IPS DF 4.7 (cell line): ENCODE data around the gene PRKAG1.

Experiments
- DNase-seq: peaks from one replicate; pipeline ENCODE4 v3.0.0-alpha.2; 2013; ENCODE audit warnings: low spot score; ENCODE audit errors: extremely low read depth

Gene PRKAG1

DNA sequence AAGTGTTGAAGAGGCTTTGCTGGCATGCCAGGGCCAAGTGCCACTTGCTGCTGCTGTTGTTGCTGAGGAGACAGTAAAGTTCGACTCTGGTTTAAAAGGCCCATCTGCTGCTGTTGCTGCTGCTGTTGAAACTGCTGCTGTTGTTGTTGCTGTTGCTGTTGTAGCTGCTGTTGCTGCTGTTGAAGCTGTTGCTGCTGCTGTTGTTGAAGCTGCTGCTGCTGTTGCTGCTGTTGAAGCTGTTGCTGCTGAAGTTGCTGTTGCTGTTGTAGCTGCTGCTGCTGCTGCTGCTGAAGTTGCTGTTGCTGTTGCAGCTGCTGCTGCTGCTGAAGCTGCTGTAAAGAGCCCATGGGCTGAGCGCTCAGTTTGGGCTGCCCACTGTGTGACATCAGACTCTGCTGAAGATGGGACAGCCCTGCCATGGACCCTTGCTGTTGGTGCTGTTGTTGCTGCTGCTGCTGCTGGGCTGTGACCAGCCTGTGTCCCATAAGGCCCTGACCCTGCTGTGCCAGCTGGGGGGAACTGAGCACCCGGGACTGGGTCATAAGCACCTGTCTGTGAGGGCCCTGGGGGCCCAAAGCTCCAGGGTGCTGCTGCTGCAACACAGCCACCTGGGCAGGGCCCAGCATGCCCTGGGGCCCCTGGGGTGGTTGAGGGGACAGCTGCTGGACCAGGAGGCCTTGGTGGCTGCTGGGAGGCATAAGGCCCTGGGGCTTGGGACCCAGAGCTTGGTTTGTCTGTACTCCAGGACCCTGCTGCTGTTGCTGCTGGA is 14.3 kb upstream of the PRKAG1 start:
- no peak for DNase-seq

DNA sequence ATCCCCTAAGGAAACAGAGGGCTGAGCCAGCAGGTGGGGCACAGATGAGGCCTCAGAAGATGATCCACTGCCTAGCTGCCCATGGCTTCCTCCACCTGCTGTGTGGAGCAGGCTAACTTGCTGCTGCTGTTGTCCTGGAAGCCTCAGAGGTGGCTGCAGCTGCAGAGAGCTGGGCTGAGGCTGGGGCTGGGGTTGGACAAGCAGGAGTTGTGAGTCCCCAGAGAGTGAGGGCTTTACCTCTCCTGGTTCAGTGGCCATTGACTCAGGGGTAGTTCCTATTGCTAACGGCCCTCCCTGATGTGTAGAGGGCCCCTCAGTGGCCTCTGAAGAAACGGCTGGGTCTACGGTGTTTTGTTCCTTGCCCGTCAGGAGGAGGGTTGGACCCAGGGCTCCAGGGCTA is 13.7 kb upstream of the PRKAG1 start:
- no peak for DNase-seq

DNA sequence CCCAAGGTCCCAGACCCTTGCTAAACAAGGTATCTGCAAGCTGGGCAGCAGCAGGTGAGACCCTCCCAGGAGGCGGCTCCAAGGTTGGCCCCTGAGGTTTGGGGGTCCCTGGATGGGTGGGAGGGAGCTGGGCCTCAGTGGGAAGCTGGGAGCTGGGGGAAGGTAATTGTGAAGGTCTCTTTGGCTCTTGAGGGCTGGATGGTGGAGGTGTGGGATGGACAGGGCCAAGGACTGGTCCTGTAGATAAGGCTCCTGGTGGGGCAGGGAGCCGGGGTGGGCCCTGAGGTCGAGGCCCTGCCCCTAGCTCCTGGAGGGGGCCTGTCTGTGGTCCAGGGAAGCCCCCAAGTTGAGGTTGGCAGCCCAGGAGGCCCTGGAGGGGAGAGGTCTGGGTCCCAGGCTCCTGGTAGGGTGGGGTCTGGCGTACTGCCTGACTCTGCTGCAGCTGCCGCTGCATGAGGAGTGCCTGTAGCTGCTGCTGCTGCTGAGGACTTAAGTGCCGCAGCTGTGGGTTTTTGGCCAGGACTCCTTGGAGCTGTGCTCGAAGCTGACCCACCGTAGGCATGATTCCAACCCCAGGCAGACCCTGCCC is 13.1 kb upstream of the PRKAG1 start:
- DNase-seq: no peak

DNA sequence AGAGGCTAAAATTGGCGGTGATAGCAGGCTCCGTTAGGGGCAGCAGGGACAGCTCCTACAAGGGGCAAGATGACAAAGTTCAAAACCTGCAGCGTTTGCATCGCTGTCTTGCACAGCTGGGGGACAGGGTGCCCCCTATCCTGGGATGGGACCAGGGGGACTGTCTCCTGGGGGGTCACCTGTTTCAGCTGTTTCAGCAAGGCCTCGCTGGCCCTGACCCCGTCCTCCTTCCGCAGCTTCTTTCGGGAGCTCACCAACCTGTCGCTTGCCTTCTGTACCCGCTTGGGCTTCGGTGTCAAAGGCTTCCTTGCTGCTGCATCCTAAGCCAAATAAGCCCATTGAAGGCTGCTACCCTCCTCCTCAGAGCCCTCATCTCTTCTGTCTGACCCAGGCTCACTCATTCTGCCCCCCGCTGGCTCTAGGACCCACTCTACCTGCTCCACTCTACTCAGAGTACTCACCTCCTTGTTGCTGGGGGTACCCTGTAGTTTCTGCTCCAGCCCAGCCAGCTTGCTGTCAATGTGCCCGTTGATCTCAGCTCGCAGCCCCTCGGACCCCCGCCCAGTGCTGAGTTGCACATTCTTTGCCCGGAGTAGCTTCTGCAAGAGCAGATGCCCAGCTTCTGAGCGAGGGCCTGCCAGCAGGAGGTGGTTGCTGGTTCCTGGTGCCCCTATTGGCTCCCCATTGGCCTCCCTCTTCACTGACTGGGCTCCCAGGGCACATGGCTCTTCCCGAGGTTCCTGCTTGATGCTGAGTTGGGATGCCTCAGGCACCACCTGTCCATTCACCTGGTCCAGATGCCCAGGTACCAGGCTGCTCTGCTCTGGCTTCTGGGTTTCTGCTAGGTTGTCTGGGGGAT is 12.4 kb upstream of the PRKAG1 start:
- no peak for DNase-seq

DNA sequence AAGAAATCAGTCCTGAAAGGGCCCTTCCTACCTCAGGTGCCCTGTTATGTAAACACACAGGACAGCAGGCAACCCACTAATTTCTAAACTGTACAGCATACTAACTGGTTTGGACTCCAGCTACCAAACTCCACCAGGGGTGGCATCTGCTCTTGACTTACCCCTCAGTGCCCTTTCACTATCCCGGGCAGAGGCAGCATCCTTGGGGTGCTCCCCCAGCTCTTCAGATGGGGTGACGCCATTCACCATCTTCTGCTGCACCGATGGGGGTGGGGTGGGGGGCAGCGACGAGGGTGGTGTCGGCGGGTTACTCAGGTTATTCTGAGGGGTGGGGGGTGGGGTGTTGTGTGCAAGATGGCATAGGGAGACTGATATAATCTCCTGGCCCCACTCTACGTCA is 11.5 kb upstream of the PRKAG1 start:
- no peak for DNase-seq

DNA sequence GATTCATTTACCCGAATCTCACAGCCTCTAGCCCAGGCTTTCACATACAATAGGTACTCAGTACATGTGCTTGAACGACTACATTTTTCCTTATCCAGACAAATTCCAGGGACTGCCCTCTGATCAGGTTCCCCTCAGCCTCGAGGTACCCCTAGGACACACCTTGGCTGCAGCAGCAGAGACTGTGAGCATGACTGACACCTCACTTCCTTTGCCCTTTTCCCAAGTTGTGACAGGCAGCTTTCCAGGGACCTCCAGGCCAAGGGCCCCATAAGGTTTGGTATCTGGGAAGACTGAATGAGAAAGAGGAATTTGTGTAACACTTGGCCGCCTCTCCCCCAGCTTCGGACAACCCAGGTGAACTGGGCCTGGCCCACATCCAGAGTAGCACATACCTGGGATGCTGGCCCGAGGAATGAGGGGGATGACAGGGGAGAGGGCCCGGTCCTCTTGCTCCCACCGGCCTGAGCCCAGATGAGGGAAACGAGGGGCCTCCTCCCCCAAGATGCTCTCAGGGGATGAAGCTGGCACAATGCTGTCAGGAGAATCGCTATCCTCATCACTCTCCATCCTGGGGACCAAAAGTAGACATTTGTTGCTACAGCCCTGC is 10.2 kb upstream of the PRKAG1 start:
- no peak for DNase-seq

DNA sequence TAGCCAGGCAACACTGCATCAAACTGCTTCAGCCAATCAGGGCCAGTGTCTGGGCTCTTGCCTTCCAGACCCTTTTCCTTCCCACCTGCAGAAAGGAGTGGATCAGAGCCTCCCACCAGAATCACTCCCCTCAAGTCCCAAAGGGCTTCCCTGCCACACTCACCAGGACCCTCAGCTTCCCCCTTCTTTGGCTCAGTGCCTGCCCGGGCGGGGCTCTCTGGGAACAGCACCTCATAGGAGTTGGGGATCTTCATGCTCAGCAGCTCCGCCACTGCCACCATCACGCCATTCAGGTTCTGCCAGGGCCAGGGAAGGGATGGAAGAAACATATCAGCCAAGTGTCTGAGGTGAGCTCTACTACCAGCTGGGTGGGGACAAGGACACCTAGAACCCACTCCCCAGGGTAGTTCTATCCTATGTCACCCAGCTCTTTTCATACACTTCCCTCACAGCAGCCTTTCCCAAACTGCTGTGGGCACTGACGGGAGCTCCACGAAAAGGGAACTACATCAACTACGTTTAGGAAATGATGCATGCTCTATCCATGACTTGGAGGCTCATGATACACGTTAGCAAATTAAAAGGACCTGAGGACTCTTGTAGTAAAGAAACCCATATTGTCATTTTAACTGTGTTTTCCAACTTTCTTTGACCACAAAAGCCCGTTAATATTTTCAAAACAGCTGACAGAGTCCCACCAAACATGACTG is 9.4 kb upstream of the PRKAG1 start:
- no peak for DNase-seq

DNA sequence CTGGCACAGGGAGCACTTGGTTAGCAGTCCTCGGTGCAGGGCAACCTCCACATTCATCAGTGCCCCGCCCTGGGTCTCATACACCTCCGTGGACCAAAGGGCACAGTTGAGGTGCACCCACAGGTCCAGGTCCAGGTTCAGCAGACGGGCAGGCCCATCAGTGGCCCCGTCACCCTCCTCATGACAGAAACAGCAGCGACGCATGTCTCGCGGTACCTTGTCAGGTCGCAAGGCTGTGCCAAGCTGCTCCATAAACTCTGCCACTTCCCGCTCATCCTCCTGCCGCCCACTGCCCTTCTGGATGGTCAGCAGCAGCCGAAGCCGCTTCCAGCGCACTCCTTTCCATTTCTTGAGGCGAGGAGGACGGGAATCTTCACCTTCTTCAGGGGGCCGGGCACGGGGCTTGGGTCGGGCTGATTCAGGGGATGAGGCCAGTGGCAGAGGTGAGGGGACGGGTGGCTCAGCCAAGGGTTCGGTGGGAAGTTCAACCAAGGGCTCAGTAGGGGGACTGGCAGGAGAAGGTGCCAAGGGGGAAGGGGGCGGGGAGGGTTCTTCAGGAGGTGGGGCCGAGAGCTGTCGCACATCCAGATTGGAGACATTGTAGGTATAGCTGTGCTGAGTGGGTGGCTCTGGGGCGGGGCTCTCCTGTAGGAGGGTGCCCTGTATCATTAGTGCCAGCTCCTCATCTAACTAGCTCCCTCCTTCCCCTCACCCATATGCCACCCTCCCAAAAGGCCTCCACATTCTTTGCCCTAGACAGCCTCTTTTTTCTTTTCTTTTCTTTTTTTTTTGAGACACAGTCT is 8.3 kb upstream of the PRKAG1 start:
- DNase-seq: no peak

DNA sequence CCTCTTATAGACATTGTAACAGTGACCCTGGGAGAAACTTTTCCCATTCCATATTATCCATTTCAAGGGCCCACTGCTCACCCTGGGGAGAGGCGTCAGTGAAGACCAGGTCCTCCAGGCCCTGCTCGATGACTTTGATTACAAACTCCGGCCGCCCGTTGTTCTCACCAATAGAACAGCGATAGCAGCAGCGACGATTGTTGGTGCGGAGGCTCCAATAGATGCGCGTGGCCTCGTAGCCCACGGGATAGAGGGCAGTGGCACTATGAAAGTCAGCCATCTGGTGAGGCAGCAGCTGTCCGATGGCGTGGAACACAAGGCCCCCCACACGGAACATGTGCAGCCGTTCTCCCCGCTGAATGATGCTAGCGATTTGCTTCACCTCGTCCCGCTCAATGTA is 7.5 kb upstream of the PRKAG1 start:
- DNase-seq: no peak

DNA sequence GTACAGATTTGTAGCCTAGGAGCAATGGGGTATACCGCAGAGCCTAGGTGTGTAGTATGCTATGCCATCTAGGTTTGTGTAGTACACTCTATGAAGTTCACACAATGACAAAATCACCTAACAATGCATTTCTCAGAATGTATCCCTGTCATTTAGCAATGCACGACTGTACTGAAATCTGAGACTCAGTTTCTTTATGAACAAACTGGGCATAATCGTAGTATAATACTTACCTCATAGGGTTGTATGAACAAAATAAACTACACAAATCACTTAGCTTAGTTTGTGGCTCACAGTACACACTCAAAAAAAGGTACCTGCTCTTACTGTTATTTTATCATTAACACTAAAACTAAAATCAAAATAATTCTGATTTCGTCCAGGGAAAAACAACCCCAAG is 6.9 kb upstream of the PRKAG1 start:
- no peak for DNase-seq

DNA sequence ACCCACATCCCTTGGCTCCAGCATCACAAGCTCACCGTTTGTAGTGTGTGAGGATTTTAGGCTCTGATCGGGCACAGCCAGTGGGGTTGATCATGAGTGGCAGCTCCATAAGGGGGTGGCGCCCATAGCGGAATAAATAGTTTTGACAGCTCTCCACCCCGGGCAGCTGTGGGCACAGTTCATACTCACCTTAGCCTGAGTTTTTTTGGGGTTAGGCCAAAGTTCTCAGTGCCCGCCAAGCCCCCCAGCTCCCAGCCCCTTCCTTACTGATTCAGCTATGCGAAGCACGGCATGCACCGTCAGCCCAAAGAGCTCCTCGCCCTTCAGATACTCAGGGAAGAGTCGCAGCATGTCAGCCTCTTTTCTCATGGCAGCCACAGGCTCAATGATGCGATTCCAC is 6.0 kb upstream of the PRKAG1 start:
- no peak for DNase-seq

DNA sequence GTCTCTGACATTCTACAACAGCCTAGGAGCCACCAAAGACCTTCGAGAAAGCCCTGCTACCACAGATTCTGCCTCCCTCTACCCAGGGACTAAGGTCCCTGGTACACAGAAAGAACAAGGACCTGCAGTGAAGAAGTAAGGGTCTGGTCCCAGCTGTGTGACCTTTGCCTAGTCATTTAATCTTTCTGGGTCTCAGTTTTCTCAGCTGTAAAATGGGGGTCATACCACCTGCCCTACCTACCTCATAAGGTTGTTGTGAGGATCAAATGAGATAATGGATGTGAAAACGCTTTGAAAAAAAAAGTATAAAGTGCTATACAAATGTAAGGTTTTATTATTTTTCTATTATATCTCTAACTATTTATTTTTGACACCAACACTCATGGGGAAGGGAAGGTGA is 5.2 kb upstream of the PRKAG1 start:
- DNase-seq: no peak

DNA sequence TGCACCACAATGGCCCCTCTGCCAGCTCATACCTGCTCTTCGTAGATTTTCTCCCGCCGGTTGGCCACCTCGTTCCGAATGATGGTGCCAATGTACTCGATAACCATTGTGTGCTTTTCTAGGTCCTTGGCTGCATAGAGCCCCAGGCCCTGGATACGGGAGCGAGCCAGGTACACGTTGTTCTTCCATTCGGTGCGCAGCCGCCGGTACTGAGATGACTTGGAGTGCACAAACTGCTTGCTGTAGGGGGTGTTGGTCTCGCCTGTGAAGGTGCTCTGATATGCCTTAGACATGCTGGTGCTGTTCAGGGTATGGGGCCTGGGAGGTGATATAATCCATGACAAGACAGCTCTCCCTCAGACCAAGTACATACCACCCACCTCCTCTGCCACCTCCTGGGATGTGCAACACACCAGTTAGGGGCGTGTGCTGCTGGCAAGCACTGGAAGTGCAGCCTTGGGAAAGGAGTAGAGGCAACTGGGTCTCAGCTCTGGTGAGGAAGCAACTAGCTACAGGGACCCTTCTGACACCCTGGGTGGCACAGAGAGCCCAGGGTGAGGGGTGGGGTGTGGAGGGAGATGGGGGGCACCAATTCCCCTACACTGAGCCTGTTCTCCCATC is 4.1 kb upstream of the PRKAG1 start:
- no peak for DNase-seq

DNA sequence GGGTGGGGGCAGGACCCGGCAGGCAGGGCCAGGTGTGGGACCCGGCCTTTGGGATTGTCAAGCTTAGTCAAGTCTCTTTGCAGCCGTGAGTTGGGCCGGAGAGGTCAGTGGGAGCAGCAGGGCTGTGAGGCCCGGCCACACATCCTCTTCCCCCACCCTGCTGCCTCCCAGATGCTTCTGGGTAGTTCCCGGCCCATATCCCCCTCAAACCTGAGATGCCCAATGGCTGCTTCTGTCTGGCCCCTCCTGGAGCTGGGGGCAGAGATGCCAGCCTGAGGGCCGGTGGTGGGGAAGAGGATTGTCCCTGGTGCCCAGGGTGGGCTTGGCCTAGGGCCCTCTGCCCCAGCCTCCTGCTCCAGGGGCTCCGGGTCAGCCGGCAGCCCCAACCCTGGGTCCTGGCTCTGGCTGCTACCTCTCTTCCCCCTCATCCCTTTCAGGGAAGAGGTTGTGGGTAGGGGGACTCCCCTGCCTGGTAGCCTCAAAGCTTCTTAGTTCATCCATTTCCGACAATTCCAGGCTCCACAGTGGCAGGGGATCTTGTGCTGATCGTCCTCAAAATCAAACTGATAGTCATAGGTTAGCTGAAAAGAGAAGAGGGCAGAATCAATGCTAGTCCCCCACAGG is 2.8 kb upstream of the PRKAG1 start:
- no peak for DNase-seq

DNA sequence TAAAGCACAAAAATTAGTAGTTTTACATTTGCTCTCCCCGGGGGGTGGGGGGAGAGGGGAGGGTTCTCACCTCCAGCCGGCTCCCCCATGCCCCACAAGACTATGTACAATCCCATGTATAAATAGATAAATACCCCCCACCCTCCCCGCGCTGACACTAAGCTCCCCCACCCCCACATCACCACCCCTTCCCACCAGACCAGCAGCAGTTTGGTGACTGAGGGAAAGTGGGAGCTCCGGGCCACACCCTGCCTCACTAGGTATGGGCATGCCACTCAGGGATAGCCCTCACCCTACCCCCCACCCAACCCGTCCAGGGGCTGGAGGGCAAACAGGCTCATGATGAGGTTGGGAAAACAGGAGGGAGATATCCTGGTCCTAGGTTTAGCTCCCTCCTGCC is 1.9 kb upstream of the PRKAG1 start:
- DNase-seq: no peak

DNA sequence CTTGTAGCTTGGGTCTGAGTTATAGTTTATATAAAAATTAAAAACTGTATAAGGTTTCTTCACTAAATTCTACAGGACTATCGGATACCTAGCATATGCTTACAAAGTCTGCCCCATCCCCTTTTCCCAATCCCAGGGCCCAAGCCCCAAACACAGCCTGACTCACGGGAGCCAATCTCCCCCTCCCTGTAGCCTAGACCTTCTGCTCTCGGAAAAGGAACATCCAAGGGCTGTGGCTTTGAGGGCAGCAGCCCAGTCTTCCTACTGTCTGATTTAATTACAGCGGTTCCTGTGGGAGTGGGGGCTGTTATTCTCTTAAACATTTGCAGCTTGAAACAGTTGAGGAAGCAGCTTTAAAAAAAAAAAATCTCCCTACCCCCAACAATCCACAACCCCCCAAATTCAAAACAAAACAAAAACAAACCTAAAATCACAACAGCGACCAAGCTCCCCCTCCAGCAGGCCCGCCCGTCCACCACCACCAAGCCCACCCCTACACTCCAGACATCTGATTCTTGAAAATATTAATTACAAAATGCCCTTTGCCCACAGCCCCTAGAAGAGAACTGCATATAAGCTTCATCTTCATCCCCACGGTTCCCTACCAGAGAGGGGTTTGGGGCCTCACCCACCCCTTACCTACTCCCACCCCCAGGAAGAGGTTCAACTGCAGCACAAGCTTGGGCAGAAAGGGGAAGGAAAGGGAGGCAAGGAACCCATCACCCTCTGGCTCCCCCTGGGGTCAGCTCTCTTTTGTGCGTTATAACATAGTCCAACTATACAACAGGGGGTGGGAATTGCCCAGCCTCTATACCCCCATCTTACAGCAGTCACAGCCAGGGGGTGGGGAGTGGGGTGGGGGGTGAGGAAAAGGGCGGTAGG is 1.1 kb upstream of the PRKAG1 start:
- DNase-seq: no peak

DNA sequence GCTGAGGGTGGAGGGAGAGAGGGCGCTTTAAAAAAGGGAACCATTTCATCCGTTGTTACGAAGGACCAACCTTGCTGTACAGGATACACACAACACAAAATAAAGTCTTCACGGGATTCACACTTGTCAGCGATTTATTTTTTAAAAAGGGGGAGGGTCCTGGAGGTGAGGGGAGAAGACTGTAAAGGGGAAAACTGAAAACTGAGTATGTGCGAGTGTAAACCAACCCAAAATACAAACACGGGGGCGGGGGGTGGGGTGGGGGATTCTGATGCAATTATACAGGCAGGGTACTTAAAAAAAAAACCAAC is 499 bp upstream of the PRKAG1 start:
- DNase-seq: no peak

DNA sequence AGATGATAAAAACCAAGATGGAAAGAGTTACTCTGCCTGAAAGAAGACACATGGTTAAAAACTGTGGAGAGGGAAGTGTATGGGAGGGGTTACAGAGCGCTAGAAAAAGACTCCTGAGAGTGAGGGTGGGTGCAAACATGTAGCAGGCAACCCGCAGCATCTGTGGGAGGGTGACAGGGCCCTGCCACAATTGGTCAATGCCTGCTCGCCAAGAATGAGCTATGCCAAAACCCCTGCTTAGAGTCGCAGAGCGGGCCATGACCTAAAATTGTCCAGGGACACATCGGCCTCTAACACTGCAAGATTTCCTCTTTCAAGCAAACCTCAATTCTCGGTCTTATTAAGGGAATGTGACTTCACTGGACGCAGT is 700 bp downstream of the PRKAG1 start:
- no peak for DNase-seq

DNA sequence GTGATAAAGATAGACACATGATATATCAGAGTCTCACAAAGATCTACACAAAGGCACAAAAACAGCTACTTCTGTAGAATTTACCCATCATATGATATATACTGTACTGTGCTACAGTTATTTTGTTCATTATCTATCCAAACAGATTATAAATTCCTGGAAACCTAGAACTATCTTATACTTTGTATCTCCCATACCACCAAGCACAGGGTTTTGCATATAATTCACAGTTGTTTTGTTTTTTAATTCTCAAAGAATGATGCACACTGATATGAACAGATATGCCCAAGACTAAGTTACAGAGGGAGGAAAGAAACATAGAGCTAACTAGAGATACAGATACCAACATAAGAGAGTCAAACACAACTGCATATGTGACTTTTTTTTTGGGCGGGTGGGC is 3.4 kb downstream of the PRKAG1 start:
- DNase-seq: no peak
